Activated CD4-positive, alpha-beta T cell treated with anti-CD3 and anti-CD28 coated beads, Interleukin-2, Interleukin-6, amounts not matched to agents 100 ng/mL and 50 ng/mL, durations not matched to agents 16 hours and 8 hours (primary cell): ENCODE results near the gene TNIP1.

Experiments used
- DNase-seq: peaks from one replicate; pipeline ENCODE4 v3.0.0-alpha.2; 2020

Gene TNIP1

DNA sequence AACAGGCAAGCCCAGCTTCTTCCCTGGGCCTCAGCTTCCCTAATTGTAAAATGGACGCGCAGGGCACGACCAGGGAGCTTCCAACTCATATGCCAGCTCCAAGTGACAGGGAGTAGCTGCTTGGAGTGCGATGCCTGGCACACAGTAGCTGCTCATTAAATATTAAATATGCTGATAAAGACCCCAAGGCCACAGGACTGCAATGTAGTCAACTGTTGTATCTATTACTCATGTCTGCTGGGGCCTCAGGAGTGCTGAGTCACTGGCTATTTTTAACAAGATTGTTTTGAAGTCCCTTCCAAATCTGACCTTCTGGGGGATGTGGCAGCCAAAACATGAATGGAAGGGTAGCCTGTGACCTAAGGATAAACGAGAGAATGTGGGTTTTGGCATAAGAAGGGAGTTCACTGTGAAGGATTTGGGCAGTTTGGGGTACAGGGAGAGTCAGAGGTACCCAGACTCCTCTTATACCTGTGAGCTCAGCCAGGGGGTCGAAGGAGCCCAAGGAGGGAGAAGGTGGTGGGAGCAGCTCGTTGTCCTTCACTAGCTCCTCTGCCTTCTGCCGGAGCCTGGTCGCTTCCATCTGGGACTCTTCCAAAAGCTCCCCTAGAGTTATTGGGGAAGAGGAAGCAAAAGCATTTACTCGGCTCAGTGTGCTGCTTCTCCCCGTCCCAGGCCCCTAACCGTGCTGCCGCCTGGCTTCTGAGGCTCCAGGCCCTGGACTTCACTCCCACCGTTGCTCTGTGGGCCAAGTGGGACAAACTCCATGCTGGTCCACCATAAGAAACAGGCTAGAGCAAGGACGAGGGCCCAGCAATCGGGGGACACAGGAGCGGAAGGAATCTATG, 17.5 kb downstream of the TNIP1 start:
- DNase-seq = no peak

DNA sequence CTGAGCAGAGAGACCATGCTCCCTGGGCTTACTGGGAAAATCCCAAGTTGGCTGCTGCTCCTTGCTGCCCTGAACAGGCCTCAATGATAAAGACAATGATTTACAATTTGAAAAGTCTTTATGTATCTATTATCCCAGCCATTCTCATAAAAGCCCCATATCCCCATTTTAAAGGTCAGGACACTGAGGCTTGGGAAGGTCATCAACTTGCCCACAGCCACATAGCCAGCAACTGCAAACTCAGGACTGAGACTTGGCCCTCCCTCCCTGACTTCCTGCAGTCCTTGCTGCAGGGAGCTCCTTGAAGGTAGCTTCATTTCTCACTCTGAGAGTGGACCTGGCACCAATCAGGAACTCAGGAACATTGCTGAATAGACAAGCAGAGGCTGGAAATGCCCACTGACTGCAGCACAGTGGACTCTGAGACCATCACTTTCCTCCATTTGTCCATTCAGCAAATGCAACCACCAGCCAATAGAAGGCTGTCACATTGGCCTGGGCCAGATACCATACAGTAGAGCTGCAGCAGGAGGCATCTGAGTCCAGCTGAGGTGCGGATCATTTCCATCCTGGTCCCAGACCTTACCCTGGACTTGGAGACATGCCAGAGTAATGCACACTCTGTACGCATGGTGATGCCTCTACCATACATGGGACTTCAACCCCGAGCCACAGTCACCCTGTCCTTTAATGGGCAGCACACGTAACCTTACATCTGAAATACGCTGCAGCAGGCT, 18.3 kb downstream of the TNIP1 start:
- DNase-seq = no peak

DNA sequence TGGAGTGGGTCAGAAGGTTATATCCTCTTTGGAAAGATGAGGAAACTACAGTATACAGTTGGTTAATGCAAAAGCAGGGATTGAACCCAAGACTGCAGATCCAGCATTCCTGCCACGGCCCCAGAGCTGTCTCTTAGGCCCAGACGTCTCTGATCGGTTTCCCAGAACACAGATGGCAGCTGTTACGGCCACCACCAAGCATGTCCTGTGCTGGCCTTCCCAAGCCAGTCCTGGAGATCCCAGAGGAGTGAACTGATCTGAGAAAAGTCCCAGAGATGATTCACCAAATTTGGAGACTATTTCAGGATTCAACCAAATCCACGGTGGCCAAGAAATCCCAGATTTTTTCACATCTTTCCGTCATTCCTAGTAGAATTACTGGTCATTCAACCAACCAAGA, 20.1 kb downstream of the TNIP1 start:
- no peak for DNase-seq

DNA sequence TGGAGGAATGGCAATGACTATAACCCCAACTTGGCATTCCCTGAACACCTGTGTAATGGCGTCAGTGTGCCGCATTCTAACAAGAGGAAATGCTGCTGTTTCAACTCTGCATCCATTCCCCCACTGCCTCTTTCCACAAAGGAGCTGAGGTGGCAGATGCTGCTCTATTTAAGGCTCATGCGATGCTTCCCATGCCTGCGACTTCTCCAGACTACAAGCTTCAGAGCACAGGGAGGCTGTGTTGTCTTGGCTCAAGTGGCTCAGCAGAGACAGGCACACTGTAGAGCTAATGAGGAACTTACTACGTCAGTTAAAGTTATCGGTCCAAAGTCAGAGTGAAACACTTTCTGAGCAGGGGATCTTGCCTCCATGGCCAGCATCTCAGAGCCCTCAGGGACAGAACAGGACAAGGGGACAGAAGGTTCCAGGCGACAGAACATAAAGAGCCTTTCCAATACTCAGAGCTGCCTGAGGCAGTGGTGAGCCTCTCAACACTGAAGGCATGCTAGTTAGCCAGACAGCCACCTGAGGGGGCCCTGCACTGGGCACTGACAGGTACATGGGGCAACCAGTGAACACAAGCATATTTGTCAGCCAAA, 21.8 kb downstream of the TNIP1 start:
- DNase-seq = no peak

DNA sequence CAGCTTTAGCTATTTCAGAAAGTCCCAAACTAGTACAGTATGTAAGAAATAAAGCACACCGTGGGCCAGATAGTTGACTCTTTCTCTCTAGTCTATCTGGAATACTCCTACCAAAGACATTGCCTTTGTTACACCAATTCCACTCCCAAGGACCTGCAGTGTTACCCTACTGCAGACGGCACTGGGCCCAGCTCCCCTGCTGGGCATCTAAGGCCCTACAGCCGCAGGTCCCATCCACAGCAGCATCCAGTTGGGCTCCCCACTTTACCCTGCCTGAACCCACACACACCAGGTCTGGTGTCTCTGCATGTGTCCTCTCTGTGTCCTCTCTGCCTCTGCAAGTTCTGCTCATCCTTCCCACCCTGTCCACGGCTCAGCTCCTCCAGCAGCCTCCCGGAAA, 22.5 kb downstream of the TNIP1 start:
- DNase-seq = no peak

DNA sequence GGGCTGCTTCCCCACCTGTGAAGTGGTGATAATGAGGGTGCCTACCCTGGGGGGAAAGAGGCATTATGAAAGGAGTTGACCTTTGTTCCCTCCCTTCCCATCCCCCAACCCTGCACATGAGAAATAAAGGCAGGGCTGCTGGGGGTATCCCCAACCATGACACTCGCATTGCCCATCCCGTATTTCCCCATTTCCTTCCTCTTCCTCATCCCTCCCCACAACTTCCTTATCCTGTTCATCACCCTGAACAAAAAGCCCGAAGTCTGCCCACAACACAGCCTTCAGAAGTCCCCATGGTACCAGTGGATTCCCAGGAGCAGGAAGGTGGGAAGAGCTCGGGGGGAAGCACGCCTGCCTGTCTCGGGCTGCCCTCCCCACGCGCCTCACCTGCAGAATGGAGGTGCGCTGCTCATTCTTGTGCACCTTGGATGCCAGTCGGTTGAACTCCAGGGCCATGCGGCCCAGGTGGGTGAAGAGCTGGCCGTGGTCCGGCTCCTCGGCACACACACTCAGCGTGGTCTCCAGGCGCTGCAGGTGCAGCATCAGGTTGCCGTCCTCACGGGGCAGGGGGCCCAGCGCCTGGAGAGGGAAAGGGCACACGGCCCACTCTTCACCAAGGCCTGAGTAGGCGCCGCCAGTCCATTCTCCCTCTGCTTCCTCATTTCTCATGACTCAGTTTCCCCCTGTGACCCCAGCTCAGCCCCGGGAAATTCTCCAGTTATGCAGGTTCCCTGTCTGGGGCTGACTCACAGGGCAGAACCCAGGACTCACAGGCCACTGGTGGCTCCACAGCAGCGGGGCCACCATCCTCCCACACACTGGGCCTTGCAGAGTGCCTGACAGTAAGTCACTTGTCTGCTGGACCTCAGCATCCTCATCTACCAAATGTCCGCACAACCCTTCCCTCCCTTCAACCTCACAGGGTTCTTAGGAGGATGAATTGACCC, 24.2 kb downstream of the TNIP1 start:
- DNase-seq = no peak

DNA sequence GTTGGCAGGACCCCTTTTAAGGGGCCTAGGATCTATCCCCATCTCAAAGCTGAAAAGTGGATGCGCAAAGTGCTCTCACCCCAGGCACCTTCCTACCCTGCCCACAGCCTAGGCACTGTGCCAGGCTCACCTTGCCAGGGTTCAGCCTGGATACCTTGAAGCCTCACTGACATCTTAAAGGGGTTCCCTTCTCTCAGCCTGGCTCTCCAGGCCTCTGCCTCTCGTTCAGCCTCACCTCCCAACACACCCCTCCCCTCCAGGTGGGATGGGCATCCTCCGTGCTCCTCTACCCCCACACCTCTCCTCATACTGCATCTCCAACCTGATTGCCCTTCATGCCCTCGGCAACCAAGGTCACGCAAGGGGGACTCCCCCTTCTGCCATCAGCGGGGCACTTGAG, 25.5 kb downstream of the TNIP1 start:
- DNase-seq = no peak

DNA sequence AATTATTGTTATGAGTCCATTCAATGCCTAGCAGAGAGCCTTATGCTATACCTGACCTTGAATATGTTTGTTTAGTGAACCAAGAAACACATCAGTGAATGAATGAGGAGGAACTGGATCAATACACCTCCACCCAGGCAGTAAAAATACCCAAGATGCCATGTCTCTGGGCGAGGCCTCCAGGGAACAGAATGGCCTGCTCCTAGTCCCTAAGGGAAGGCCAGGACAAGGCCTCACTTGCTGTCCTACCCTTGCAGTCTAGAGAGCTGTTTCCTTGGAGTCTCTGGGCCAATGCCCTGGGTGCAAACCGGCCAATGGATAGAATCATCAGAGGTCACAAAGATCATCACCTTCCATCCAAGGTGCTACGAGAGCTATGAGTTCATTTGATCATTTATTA, 26.1 kb downstream of the TNIP1 start:
- no peak for DNase-seq

DNA sequence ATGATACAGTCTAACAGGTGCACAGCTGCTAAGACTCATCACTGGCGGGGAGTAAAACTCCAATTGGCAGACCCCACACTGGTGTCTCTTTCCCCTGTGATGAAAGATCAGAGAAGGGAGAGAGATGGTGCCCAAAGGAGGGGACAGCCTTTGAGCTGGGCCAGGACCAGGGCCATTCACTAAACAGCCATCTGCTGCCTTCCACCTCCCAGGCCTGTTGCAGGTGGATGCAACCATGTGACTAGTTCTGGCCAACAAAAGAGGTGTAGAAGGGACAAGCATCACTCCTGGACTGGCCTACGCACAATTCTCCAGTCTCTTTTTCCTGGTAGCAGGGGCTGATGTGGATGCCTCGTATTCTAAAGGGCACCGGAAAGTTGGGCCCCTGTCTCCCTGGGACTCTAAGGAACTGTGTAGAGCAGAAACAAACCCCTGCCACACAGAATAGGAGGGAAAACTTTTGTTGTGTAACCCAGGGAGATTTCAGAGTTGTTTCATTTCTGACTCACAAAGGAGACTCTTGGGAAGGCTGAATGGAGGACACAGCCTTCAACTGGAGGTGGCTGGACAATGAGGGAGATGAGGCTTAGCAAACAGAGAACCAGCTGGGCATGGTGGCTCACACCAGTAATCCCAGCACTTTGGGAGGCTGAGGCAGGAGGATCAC, 26.9 kb downstream of the TNIP1 start:
- no peak for DNase-seq

DNA sequence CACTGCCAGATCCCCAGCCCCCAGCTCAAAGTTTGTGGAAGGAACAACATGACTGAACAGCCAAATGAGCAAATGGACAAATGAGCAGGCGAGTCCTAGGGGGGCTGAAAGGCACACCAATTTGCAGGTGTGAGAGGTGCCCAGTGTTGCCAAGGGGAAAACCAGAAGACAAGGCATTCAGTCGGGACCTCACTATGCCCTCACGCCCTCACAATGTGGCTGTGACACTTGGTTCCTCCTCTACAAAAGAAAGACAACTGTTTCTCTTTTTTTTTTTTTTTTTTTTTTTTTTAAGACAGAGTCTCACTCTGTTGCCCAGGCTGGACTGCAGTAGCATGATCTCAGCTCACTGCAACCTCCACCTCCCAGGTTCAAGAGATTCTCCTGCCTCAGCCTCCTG, 28.0 kb downstream of the TNIP1 start:
- no peak for DNase-seq

DNA sequence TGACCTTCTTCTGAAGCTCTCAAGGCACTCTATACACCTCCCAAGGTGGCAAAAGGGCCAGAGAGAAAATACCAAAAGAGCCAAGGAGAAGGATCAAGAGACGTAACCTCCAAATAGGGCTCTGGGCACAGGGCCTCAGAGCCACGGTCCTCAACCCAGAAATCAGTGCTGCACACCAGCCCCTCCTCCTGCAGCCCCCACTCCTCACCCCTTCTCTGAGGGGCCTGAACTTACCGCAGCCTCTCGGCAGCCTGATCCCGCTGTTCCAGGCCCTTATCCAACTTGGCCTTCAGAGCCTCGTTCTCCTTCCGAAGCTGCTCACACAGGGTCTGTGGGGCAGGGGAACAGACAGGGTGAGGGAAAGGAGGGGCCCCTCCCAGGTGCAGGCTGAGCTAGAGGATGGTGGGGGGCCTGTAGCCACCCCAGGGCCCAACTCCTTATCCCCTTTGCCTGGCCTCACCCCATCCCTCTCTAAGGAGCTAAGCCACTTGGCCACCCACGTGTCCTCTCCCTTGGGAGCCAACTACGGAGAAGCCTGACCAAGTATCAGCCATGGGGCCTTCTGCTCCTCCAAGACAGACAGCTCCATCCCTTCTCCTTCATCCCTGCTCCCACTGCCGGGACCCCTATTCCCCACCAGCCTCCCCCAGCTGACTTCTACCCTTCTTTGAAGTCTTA, 28.8 kb downstream of the TNIP1 start:
- no peak for DNase-seq

DNA sequence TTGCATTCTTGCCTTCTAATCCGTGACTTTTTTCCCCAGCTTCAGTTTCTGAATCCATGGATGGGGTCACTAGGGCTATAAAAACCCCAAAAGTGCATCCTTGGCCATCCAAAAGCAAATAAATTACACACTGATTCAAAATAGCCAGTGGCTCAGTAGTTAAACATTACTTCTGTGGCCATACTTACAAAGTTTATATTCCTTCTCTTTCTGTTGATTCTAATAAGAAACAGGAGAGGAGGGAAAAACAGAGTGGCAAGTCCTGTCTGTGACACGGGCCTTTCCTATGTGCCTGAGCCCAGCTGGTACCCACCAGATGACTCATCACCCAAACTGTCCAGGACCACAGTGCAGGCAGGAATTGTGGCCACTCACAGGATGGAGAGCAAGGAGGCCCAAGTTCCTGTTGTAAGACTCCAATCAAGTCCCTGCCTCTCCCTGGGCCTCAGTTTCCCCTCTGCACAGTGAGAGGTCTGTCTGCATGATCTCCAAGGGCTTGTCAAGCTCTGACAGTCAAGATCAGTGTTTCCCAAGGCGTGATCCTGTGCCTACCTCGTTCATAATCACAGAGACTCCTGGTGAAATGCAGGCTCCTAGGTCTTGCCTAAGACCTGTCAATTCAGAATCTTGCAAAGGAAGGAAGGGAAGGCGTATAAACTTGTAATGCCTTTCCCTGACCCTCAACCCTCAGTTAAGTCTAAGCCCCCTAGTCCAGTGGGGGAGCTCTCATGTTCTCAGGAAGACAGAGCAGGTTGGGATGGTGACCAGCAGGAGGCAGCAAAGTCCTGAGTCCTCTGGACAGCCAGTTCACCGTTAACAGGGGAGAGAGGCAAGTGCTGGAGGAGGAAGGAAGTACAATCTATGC, 29.5 kb downstream of the TNIP1 start:
- peak; percentile 74 for DNase-seq

DNA sequence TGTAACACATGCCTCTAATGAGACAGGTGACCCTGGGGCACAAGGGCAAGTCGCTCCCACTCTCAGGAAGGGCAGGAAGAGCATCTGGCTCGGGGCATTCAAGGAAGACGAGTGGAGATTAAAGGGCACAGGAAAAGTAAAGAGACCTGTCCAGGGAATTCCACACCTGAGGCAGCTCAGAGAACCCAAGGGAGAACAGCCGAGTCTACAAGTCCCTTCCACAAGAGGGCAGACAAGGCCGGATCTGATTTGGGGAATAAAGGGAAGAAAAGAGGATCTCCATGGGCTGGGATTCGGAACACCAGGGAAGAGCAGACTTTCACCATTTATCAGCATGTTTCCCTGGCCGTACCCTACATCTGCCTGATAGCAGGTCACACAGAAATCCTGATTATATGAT, 32.3 kb downstream of the TNIP1 start:
- no peak for DNase-seq

DNA sequence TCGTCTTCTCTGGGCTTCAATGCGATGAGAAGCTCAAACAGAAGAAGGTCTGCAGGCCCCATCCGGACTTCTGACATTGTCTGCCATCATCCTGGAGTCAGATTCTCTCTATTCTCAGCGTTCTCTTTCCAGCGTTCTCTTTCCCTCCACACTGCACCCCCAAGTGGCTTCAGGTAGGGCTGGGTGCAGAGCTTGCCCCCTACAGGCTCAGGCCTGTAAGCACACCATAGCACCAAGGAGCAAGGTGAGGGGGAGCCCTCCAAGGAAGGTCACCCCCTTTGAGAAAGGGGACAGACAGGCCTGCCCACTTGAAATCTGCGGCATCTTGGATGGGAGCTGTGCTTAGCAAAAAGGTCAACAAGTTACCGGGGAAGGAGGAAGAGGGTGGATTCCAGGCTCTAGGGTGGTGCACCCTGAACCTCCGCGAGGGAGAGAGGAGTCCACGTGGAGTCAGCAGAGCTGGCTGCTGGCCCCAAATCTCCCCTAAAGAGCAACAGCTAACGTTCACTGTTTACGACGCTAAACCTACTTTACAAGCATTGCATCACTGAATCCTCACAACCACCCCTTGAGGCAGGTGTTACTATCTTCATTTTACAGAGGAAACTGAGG, 32.9 kb downstream of the TNIP1 start:
- peak; percentile 41 for DNase-seq

DNA sequence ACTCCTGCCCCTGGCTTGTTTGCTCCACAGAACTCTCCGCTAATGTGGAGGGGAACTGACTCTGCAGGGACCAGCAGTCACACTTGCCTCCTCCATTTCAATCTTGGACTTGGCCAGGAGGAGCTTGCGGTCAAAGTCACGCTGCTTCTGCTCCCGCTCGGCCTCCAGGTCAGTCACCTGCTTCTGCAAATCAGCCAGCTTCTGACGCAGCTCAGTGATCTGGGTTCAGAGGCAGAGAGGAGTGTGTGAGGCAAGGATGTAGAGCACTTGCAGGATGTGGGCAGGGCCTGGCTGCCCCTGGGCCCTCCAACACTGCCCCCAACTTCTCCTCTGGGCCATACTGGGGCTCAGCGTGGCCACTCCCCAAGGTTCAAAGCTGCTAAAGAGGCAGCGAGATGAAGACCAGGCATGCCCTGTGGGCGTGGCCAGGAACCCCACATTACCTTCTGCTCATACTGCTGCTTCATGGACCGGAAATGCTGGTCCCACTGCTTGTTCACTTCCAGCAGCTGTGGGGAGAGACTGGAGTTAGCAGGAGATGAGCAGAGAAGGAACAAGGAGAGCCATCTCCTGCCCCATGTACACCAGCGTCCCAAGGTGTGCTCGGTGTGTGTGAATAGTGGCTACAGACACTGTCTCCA, 38.3 kb downstream of the TNIP1 start:
- DNase-seq = no peak

DNA sequence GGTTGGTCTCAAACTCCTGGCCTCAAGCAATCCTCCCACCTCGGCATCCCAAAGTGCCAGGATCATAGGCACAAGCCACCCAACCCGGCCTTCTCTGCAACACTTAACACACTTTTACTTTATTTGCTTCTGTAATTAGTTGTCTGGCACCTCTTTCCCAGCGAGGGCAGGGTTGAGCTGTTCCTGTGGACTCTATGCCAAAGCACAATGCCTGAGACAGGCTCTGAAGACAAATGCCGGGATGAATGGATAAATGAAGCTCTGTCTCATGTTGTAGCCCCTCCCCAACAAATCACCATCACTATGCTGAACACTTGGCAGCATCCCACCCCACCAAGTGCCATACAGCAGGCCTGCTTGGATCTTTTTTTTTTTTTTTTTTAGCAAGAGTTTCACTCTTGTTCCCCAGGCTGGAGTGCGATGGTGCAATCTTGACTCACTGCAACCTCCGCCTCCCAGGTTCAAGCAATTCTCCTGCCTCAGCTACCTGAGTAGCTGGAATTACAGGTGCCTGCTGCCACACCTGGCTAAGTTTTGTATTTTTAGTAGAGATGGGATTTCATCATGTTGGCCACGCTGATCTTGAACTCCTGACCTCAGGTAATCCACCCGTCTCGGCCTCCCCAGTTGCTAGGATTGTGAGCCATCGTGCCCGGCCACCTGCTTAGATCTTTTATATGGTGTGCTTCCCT, 39.1 kb downstream of the TNIP1 start:
- DNase-seq = no peak

DNA sequence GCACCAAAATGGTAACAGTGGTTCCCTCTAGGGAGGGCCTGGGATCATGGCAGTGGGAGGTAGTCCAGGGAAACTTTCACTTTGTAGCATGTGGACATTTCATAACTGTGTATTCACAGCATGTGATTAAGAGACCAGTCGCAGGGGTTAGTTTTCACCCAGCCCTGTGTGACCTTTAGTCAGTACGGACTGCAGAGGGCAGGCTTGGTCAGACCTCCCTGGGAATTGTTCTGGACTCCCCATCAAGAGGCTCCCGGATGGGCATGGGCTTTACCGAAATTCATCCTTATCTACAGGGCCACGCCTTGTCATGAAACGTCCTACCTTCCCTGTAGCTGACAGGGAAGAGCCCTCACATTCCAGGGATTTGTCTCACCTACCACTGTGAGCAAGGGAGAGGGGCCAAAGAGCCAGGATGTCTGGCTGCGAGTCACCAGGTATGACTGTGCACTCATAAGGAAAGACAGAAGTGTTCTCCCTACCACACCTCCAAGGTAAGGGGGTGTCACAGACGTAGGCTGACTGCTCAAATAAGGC, 40.6 kb downstream of the TNIP1 start:
- no peak for DNase-seq

DNA sequence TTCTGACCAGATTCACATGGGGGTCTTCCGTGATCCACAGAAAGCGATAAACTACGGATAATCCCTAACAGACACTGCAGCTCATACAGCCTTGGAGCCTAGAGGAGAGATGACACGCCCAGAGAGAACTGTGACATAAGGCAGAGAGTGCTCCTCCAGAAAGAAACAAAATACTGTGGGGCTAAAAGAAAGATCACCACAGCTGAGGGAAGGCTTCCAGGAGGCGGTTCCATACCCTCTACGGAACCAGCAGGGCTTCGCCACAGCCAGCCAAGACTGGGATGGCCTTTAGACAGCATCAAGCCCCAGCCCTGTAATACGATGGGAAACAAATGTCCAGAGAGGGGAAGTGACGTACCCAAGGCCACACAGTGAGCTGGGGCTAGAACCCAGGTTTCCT, 41.2 kb downstream of the TNIP1 start:
- no peak for DNase-seq

DNA sequence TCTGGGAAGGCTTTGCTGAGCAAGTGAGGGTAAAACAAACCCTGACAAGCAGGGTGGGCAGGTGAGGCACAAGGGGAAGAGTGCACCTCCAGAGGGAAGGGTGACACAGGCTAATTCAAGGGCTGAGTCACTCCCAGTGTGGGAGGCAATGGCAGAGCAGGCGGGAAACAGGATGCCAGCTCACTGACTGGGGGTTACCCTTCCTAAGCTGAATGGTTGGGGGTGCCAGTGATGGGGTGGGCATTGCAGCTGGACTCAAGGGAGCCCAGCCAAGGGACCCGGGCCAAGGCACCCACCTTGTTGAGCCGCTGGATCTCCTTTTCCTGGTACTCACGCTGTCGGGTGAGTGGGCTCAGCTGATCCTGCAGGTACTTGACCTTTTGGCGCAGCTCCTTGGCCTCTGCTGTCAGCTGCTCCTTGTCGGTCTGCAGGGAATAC, 42.0 kb downstream of the TNIP1 start:
- no peak for DNase-seq
